Left lung (tissue), 10 donors: ENCODE measurements around the gene DHDH. TPM values are rescaled to one million over a fixed set of nuclear protein-coding genes. Genes with fewer than 3 reads are reported as not detected.

ENCODE experiments used
- ATAC-seq: fragments of 200-7000 bp; cut with Tn5 transposase; one replicate; pipeline ENCODE4 v1.9.1; 2020; ENCODE audit warnings: moderate library complexity
- DNase-seq, 4 donors: peaks; one replicate each; pipeline ENCODE4 v3.0.0-alpha.2; 2013 to 2020
- H3K27ac ChIP-seq, 2 donors: fragments of 200-600 bp; sonication (generic) in 1 of 2; one replicate each; pipeline versions ENCODE4 v1.5.0 to v1.8.0; 2020 to 2021
- H3K27me3 ChIP-seq, 2 donors: fragments of 200-600 bp; sonication (generic) in 1 of 2; one replicate each; pipeline versions ENCODE4 v1.5.0 to v1.8.0; 2020 to 2021
- H3K36me3 ChIP-seq, 2 donors: fragments of 200-600 bp; sonication (generic) in 1 of 2; one replicate each; pipeline versions ENCODE4 v1.5.0 to v1.8.0; 2020 to 2021
- H3K4me1 ChIP-seq, 2 donors: fragments of 200-600 bp; one replicate each; pipeline ENCODE4 v1.8.0; 2021
- H3K4me3 ChIP-seq, 2 donors: fragments of 200-600 bp; sonication (generic) in 1 of 2; one replicate each; pipeline versions ENCODE4 v1.5.0 to v1.8.0; 2020 to 2021; ENCODE audit warnings: mild to moderate bottlenecking in 1 of 2
- H3K9me3 ChIP-seq, 2 donors: fragments of 200-600 bp; sonication (generic) in 1 of 2; one replicate each; pipeline versions ENCODE4 v1.5.0 to v1.8.0; 2020 to 2021
- intact Hi-C, 2 donors: fragments of 100-400 bp; cut with DNase I; formaldehyde crosslinking; loops; one replicate each; pipeline versions ENCODE4 v1.11.2 to v1.14.2; 2022
- polyA plus RNA-seq, 6 donors: library from polyadenylated mRNA; unstranded; fragments of 120-200 nt; gene quantifications; one replicate each; pipeline ENCODE4 v1.2.1, GENCODE V29; 2013; ENCODE audit not compliant: insufficient read length in 6 of 6
- total RNA-seq, 2 donors: library from RNA; stranded (reverse); fragmentation: NEBNext Ultra II Directional; extraction: Animal tissue kit (Norgen Biotek cat#: 25700); gene quantifications; one replicate each; pipeline ENCODE4 v1.2.1, GENCODE V29; 2021
- TF ChIP-seq, protein P1 (sequence below), 2 donors: fragments of 200-600 bp; sonication (generic) in 1 of 2; IDR thresholded peaks; one replicate each; pipeline versions ENCODE4 v1.5.0 to v1.8.0; 2021; ENCODE audit warnings: antibody characterized with exemption in 2 of 2
- donor health status: DM: no; HTN: yes; CAD: no.
- donor health status: DM: no; HTN: no; CAD: no.

DHDH gene
- total and polyA plus RNA-seq, 8 donors, result 0.86 to 4.1 (median 2.2) TPM

DNA sequence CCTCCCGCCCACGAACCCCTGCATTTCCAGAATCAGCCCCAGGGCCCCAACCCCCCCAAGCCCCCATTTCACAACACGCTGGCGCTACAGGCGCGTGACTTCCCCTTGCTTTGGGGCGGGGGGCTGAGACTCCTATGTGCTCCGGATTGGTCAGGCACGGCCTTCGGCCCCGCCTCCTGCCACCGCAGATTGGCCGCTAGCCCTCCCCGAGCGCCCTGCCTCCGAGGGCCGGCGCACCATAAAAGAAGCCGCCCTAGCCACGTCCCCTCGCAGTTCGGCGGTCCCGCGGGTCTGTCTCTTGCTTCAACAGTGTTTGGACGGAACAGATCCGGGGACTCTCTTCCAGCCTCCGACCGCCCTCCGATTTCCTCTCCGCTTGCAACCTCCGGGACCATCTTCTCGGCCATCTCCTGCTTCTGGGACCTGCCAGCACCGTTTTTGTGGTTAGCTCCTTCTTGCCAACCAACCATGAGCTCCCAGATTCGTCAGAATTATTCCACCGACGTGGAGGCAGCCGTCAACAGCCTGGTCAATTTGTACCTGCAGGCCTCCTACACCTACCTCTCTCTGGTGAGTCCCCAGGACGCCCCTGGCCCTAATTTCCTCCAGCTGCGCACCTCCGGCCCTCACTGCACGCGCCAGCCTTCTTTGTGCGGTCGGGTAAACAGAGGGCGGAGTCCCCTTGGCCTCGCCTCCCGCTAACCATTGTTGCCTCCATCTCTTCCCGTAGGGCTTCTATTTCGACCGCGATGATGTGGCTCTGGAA lies 31.7 kb downstream of the DHDH start, which contains the start of gene FTL:
Gene FTL, plus strand, starts transcription at position 270 of the 766 bp plus-strand sequence. Its CDS starts 199 bp downstream, at position 469.
- TF ChIP-seq, protein P1, sequence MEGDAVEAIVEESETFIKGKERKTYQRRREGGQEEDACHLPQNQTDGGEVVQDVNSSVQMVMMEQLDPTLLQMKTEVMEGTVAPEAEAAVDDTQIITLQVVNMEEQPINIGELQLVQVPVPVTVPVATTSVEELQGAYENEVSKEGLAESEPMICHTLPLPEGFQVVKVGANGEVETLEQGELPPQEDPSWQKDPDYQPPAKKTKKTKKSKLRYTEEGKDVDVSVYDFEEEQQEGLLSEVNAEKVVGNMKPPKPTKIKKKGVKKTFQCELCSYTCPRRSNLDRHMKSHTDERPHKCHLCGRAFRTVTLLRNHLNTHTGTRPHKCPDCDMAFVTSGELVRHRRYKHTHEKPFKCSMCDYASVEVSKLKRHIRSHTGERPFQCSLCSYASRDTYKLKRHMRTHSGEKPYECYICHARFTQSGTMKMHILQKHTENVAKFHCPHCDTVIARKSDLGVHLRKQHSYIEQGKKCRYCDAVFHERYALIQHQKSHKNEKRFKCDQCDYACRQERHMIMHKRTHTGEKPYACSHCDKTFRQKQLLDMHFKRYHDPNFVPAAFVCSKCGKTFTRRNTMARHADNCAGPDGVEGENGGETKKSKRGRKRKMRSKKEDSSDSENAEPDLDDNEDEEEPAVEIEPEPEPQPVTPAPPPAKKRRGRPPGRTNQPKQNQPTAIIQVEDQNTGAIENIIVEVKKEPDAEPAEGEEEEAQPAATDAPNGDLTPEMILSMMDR (IDR thresholded peaks at IDR 0.05), result no peak
- peaks cover 2 to 53% of the 10 kb centered on the region in 2 donors for H3K36me3 ChIP-seq
- H3K27ac ChIP-seq, result peak within 1 kb of the TSS; percentile 96 to 97
- ATAC-seq, result peak; percentile 79
- DNase-seq, result peak; percentile 95 to 99 (median 99)
- no peaks in the 10 kb centered on the region for H3K9me3 ChIP-seq
- H3K27me3 ChIP-seq, result no peaks in the 10 kb centered on the region
- H3K4me1 ChIP-seq, result peaks cover 13 to 78% of the 10 kb centered on the region in 2 donors
- intact Hi-C loops, result no loop called here
- H3K4me3 ChIP-seq, result peak within 1 kb of the TSS; percentile 90 to 92

DNA sequence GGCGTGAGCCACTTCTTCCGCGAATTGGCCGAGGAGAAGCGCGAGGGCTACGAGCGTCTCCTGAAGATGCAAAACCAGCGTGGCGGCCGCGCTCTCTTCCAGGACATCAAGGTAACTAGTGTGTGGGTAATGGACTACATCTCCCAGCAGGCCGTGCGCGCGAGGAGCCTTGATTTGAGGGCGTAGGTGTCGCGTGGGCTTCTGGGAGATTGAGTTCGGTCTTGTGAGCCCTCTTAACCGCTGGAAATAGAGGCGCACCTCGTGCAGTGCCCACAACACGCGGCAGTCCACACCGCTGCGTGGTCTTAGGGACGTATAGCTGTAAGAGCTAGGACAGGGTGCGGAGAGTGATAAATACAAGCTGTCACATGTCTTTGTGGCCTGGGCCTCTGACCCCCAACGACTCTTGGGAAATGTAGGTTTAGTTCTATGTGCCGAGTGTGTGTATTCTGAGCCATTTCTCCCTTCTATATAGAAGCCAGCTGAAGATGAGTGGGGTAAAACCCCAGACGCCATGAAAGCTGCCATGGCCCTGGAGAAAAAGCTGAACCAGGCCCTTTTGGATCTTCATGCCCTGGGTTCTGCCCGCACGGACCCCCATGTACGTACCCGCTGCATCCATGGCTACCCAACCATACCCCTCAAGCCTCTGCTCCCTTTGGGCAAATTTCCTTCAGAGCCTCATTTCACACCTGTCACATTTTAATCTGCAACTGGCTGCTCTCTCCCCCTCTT lies 32.5 kb downstream of the DHDH start:
- H3K36me3 ChIP-seq, result peaks cover 2 to 50% of the 10 kb centered on the region in 2 donors
- intact Hi-C loops, result no loop called here
- ATAC-seq (peak; percentile 45), DNase-seq (peak; percentile 84 to 92 (median 88))
- TF ChIP-seq, protein P1 (IDR thresholded peaks at IDR 0.05), result no peak
- H3K27ac ChIP-seq, result peak overlapping the region; percentile 96 to 97
- no peaks in the 10 kb centered on the region for H3K9me3 ChIP-seq
- peak overlapping the region; percentile 90 to 92 for H3K4me3 ChIP-seq
- peaks cover 13 to 78% of the 10 kb centered on the region in 2 donors for H3K4me1 ChIP-seq
- no peaks in the 10 kb centered on the region for H3K27me3 ChIP-seq

GRCh38 chr19:48966541-48967345 lies 33.2 kb downstream of the DHDH start:
- H3K36me3 ChIP-seq, result peaks cover 2 to 53% of the 10 kb centered on the region in 2 donors
- TF ChIP-seq, protein P1 (IDR thresholded peaks at IDR 0.05), result no peak
- peaks cover 13 to 72% of the 10 kb centered on the region in 2 donors for H3K4me1 ChIP-seq
- intact Hi-C loops, result no loop called here
- peak overlapping the region; percentile 90 to 92 for H3K4me3 ChIP-seq
- no peaks in the 10 kb centered on the region for H3K27me3 ChIP-seq
- DNase-seq (no peak), ATAC-seq (no peak)
- peak overlapping the region; percentile 96 to 97 for H3K27ac ChIP-seq
- H3K9me3 ChIP-seq, result no peaks in the 10 kb centered on the region

GRCh38 chr19:48967346-48968178 lies 34.1 kb downstream of the DHDH start:
- ATAC-seq (peak; percentile 4), DNase-seq (peak in 1 of 4 donors; percentile 87)
- TF ChIP-seq, protein P1 (IDR thresholded peaks at IDR 0.05), result no peak
- H3K4me1 ChIP-seq, result peaks cover 13 to 63% of the 10 kb centered on the region in 2 donors
- H3K4me3 ChIP-seq, result peak overlapping the region; percentile 90 to 92
- intact Hi-C loops, result no loop called here
- H3K27ac ChIP-seq, result peak overlapping the region; percentile 96 to 97
- H3K27me3 ChIP-seq, result no peaks in the 10 kb centered on the region
- H3K9me3 ChIP-seq, result no peaks in the 10 kb centered on the region
- peaks cover 2 to 61% of the 10 kb centered on the region in 2 donors for H3K36me3 ChIP-seq
